Lower leg skin (tissue), 4 donors: ENCODE results near the gene TP63. TPM values are rescaled to one million over a fixed set of nuclear protein-coding genes. Genes with fewer than 3 reads are reported as not detected.

Source experiments
- DNase-seq, 2 donors: peaks; one replicate each; pipeline ENCODE4 v3.0.0-alpha.2; 2019; ENCODE audit warnings: low spot score in 2 of 2
- H3K4me3 ChIP-seq: fragments of 200-600 bp; sonication (generic); 2 replicates; pipeline ENCODE4 v1.5.1; 2017; ENCODE audit warnings: mild to moderate bottlenecking, low read depth; ENCODE audit not compliant: poor library complexity, severe bottlenecking
- POLR2A ChIP-seq, 2 donors: fragments of 450-650 bp; IDR thresholded peaks; one replicate each; pipeline ENCODE4 v1.6.1; 2016 to 2017; ENCODE audit warnings: antibody characterized with exemption in 2 of 2, mild to moderate bottlenecking in 1 of 2, moderate library complexity in 1 of 2
- WGBS, 2 donors: methylation state at CpG; one replicate each; pipeline ENCODE4 v1.1.5; 2018; 5-methylcytosine and 5-hydroxymethylcytosine counted together
- intact Hi-C: fragments of 100-400 bp; cut with DNase I; formaldehyde crosslinking; loops from one replicate; pipeline ENCODE4 v1.15.0; 2023; ENCODE audit warnings: low total_unique reads
- total RNA-seq, 4 donors: library from RNA; depleted of rRNA; stranded (reverse); fragments of >200 nt; gene quantifications; one replicate each; pipeline ENCODE4 v1.1.0, GENCODE V29; 2016
- TF ChIP-seq, protein P1 (sequence below), 3 donors: fragments of 450-650 bp; IDR thresholded peaks; one replicate each; pipeline ENCODE4 v1.5.1; 2016; ENCODE audit warnings: antibody characterized with exemption in 3 of 3, mild to moderate bottlenecking in 3 of 3, moderate library complexity in 2 of 3

Gene TP63
- total RNA-seq, 4 donors from 2014 or later, result 208 to 373 (median 264) TPM

DNA sequence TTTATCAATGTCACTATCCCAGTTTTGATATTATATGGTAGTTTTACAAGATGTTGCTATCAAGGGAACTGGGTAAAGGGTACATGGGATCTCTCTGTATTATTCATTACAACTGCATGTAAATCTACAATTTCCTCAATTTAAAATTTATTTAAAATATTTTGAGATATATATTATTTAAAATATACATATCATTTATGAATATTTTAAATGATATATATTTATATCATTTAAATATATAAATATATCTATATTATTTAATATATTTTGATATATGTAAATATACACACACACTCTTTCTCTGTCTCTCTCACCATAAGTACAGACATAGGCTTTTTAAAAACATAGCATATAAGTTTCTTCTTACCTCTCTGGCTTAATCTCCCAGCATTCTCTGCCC is 104.7 kb downstream of the TP63 start:
- no peak for TF ChIP-seq POLR2A (IDR thresholded peaks at IDR 0.05)
- TF ChIP-seq, protein P1, sequence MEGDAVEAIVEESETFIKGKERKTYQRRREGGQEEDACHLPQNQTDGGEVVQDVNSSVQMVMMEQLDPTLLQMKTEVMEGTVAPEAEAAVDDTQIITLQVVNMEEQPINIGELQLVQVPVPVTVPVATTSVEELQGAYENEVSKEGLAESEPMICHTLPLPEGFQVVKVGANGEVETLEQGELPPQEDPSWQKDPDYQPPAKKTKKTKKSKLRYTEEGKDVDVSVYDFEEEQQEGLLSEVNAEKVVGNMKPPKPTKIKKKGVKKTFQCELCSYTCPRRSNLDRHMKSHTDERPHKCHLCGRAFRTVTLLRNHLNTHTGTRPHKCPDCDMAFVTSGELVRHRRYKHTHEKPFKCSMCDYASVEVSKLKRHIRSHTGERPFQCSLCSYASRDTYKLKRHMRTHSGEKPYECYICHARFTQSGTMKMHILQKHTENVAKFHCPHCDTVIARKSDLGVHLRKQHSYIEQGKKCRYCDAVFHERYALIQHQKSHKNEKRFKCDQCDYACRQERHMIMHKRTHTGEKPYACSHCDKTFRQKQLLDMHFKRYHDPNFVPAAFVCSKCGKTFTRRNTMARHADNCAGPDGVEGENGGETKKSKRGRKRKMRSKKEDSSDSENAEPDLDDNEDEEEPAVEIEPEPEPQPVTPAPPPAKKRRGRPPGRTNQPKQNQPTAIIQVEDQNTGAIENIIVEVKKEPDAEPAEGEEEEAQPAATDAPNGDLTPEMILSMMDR (IDR thresholded peaks at IDR 0.05), result no peak
- no peak overlapping the region for H3K4me3 ChIP-seq
- no peak for DNase-seq
- intact Hi-C loops, result no loop called here

DNA sequence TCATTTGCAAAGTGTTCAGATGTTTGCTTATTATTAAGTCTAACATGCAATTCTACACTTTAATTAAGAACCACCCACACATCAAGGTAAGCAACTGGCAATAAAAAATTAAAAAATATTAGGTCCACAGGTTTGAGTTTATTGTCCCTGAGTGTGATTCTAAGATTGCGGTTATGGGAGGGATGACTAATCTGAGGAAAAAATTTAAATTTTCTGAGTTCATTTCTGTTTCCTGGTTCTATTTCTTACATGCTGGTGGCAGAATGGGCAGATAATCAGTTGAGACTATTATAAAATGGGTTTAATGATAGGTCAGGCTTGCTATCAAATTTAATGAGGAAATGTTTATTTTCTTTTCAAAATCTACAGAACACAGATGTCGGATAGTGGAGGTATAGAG is 105.9 kb downstream of the TP63 start:
- 89% methylated on average over 2 of the region's 2 CpGs for WGBS, 2 donors
- no peak for DNase-seq
- intact Hi-C loops, result no loop called here
- TF ChIP-seq POLR2A (IDR thresholded peaks at IDR 0.05), result no peak
- TF ChIP-seq, protein P1 (IDR thresholded peaks at IDR 0.05), result no peak
- H3K4me3 ChIP-seq, result no peak overlapping the region

DNA sequence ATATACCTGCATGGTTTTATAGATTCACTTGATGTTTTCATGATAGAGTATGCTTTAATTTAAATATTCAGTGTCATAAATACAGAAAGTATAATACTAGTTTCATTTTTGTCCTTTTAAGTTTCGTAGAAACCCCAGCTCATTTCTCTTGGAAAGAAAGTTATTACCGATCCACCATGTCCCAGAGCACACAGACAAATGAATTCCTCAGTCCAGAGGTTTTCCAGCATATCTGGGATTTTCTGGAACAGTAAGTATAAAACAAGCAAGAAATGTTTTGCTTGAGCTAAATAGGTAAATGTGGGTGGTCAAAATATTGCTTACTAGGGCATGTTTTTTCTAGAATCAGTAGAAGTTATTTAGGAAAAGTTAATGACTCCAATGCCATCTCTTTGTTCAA is 106.4 kb downstream of the TP63 start:
- 89 to 90% methylated on average over 2 of the region's 2 CpGs for WGBS, 2 donors
- DNase-seq, result no peak
- intact Hi-C loops, result no loop called here
- no peak overlapping the region for H3K4me3 ChIP-seq
- TF ChIP-seq POLR2A (IDR thresholded peaks at IDR 0.05), result no peak

DNA sequence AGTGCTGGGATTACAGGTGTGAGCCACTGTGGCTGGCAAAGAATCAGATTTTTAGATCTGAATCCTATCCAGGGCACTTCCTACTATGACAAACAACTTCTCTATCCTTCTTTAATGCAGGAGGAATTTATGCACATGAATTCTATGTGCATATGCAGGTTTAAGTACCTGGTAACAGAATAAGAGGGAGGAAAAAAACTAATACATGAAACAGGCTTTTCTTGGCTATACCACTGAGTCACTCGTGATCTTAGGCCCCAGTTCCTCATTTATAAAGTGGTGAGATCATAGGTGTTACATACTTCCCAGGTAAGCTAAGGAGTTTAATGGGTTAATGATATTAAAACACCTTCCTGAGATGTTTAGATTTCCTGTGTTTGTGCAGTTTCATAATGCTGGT is 108.2 kb downstream of the TP63 start:
- intact Hi-C loops, result no loop called here
- DNase-seq, result no peak
- TF ChIP-seq, protein P1 (IDR thresholded peaks at IDR 0.05), result no peak
- TF ChIP-seq POLR2A (IDR thresholded peaks at IDR 0.05), result no peak
- no peak overlapping the region for H3K4me3 ChIP-seq
- WGBS, 2 donors, result 72 to 78% methylated on average over 1 of the region's 1 CpG

DNA sequence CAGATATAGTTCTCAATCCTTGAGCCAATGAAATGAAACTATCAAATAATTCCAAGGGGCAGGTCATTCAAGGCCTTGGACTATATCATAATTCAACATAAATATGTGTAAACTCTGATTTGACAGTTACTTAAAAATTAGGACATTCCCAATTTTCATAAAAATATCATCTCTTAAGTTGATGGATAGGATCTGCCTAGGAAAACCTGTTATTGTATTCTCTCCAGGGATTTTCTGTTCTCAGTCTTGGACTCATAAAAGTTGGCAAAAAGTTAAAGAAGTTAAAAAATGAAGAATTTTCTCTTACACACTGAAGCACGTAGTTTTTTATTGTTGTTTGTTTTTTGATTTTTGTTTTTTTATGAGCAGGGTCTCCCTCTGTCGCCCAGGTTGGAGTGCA is 109.0 kb downstream of the TP63 start:
- TF ChIP-seq, protein P1 (IDR thresholded peaks at IDR 0.05), result no peak
- TF ChIP-seq POLR2A (IDR thresholded peaks at IDR 0.05), result no peak
- intact Hi-C loops, result no loop called here
- no peak for DNase-seq
- H3K4me3 ChIP-seq, result no peak overlapping the region
- 82 to 83% methylated on average over 2 of the region's 2 CpGs for WGBS, 2 donors

DNA sequence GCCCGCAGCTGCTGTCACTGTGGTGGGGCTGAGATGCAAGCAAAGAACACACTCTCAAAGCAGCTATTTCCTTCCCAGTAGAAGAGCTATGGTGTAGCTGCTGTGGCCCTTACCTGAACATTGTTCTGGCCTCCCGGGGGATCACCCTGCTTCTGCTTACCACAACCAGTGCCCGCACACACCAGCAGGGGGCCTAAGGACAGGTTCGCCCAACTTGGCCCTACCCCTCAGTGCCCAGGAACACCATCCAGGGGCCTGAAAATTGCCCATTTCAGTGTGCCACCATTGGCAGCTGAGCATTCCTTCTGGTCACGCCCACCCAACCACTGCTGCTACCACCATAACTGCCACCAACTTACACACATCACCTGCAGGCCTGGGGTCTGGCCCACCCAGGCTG is 113.0 kb downstream of the TP63 start:
- H3K4me3 ChIP-seq, result no peak overlapping the region
- no peak for DNase-seq
- intact Hi-C loops, result no loop called here
- 94 to 96% methylated on average over 5 of the region's 5 CpGs for WGBS, 2 donors
- TF ChIP-seq, protein P1 (IDR thresholded peaks at IDR 0.05), result no peak
- TF ChIP-seq POLR2A (IDR thresholded peaks at IDR 0.05), result no peak
